Spleen (tissue), 7 donors: Measurements from ENCODE around the gene ATP2B3.

Experiments used
- POLR2A ChIP-seq, 3 donors: fragments of 450-650 bp; IDR thresholded peaks; one replicate each; pipeline ENCODE4 v1.5.1; 2017; ENCODE audit warnings: antibody characterized with exemption in 3 of 3, mild to moderate bottlenecking in 1 of 3
- TF ChIP-seq, protein P1 (sequence below), 11 experiments: fragments of 200-600 bp in 7 of 11; fragments of 450-650 bp in 4 of 11; sonication (generic) in 4 of 11; IDR thresholded peaks in 8 of 11; conservative IDR thresholded peaks in 3 of 11; 1 replicate in 7 of 11; 2 replicates in 4 of 11; pipeline versions ENCODE4 v1.4.0 to v1.8.0; 2016 to 2021; ENCODE audit warnings: antibody characterized with exemption in 11 of 11, inconsistent platforms in 4 of 11, mild to moderate bottlenecking in 1 of 11
- donor health status: DM: no; HTN: no; CAD: no; lungs with moderate emphysema.
- donor health status: DM: no; HTN: no; CAD: no.
- donor health status: DM: no; HTN: no; CAD: no.

DNA sequence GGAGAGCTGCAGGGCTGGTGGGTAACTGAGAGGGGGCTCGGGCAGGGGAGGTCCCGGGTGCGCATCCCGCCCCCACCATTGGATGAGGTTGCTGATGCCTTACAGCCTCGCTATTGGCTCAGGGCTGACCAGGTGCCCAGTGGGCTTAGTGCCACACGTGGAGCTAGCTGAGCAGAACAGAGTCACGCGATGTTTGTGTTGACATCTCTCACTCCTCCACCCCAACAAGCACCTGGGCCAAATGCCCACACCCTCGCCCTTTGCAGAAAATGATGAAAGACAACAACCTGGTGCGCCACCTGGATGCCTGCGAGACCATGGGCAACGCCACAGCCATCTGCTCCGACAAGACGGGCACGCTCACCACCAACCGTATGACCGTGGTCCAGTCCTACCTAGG is 31.8 kb downstream of the ATP2B3 start:
- TF ChIP-seq POLR2A (IDR thresholded peaks at IDR 0.05), result no peak
- TF ChIP-seq, protein P1, sequence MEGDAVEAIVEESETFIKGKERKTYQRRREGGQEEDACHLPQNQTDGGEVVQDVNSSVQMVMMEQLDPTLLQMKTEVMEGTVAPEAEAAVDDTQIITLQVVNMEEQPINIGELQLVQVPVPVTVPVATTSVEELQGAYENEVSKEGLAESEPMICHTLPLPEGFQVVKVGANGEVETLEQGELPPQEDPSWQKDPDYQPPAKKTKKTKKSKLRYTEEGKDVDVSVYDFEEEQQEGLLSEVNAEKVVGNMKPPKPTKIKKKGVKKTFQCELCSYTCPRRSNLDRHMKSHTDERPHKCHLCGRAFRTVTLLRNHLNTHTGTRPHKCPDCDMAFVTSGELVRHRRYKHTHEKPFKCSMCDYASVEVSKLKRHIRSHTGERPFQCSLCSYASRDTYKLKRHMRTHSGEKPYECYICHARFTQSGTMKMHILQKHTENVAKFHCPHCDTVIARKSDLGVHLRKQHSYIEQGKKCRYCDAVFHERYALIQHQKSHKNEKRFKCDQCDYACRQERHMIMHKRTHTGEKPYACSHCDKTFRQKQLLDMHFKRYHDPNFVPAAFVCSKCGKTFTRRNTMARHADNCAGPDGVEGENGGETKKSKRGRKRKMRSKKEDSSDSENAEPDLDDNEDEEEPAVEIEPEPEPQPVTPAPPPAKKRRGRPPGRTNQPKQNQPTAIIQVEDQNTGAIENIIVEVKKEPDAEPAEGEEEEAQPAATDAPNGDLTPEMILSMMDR (IDR thresholded peaks at IDR 0.05 in 8 of 11, conservative IDR thresholded peaks at IDR 0.05 in 3 of 11), result no peak
